Osteoblast (primary cell): ENCODE data around the gene HTR2A. TPM values are rescaled to one million over a fixed set of nuclear protein-coding genes. Genes with fewer than 3 reads are reported as not detected.

Source experiments
- DNase-seq: peaks from one replicate; pipeline ENCODE4 v3.0.0; 2011; ENCODE audit warnings: low spot score, mixed read lengths; ENCODE audit not compliant: insufficient read length; ENCODE audit errors: missing footprints
- H2AFZ ChIP-seq: 2 replicates; pipeline ENCODE4 v1.6.0; 2011; ENCODE audit warnings: mild to moderate bottlenecking, low read length
- H3K27ac ChIP-seq: 2 replicates; pipeline ENCODE4 v1.5.1; 2011; ENCODE audit warnings: mild to moderate bottlenecking, low read depth, low read length, moderate library complexity
- H3K27me3 ChIP-seq: 2 replicates; pipeline ENCODE4 v1.6.0; 2012; ENCODE audit warnings: mild to moderate bottlenecking, control low read depth, inconsistent platforms, low read length, moderate library complexity; ENCODE audit not compliant: insufficient read depth
- H3K36me3 ChIP-seq: 2 replicates; pipeline ENCODE4 v1.5.1; 2011; ENCODE audit warnings: mild to moderate bottlenecking, low read length, control low read depth, moderate library complexity; ENCODE audit not compliant: insufficient read depth
- H3K4me1 ChIP-seq: 2 replicates; pipeline ENCODE4 v1.5.1; 2011; ENCODE audit warnings: mild to moderate bottlenecking, low read length, control low read depth, moderate library complexity; ENCODE audit not compliant: insufficient read depth
- H3K4me2 ChIP-seq: 2 replicates; pipeline ENCODE4 v1.6.0; 2011; ENCODE audit warnings: mild to moderate bottlenecking, low read length; ENCODE audit not compliant: insufficient read depth
- H3K4me3 ChIP-seq: fragments of 200-600 bp; sonication (generic); 3 replicates; pipeline ENCODE4 v1.5.1; 2012; ENCODE audit warnings: mild to moderate bottlenecking, low read length, inconsistent platforms; ENCODE audit not compliant: insufficient read depth
- H3K79me2 ChIP-seq: 2 replicates; pipeline ENCODE4 v1.6.0; 2012; ENCODE audit warnings: mild to moderate bottlenecking, low read length, control low read depth, inconsistent platforms; ENCODE audit not compliant: insufficient read depth
- H3K9me3 ChIP-seq: 2 replicates; pipeline ENCODE4 v1.5.1; 2011; ENCODE audit warnings: low read depth, low read length, control low read depth
- H4K20me1 ChIP-seq: 2 replicates; pipeline ENCODE4 v1.6.0; 2012; ENCODE audit warnings: mild to moderate bottlenecking, low read length, control low read depth; ENCODE audit not compliant: insufficient read depth
- total RNA-seq: library from RNA; depleted of rRNA; stranded (reverse); fragments of >200 nt; gene quantifications from 2 replicates; pipeline ENCODE4 v1.2.3, GENCODE V29; 2012
- TF ChIP-seq, protein P1 (sequence below): IDR thresholded peaks from 2 replicates; pipeline ENCODE4 v1.5.1; 2011; ENCODE audit warnings: mild to moderate bottlenecking, low read depth, low read length, moderate library complexity; ENCODE audit errors: extremely low read depth

The HTR2A gene
- total RNA-seq, 1 donor = under 0.01 TPM

DNA sequence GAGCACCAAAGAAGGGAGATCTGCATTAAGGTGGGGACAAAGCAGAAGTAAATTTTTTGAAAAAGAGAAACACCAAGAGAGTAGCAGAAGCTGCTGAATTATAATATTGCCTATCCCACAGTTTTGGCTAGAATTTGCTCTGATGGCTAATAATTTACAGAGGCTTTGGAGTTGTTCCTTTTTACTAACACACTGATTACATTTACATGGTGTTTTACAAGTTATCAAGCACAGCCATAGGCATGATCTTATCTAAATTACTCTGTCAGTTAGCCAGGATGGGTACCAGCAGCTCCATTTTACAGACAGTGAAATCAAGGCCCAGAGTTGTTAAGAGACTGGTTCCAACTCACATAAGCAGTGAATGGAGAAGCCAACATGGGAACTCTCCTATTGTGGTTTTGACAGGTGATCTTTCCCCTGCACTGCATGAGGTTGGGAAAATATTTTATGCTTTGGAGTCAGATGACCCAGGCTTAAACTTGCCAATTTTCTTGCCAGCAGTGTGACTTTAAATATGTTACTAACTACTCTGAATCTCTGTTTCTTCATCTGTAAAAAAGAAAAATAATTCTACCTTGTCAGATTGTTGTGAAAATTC is 66.3 kb downstream of the HTR2A start:
- no peak overlapping the region for H3K4me2 ChIP-seq
- no peak overlapping the region for H2AFZ ChIP-seq
- no peaks in the 10 kb centered on the region for H3K9me3 ChIP-seq
- no peak overlapping the region for H3K27ac ChIP-seq
- no peak for DNase-seq
- peaks cover 3% of the 10 kb centered on the region for H3K27me3 ChIP-seq
- H3K4me1 ChIP-seq = no peaks in the 10 kb centered on the region
- no peaks in the 10 kb centered on the region for H3K79me2 ChIP-seq
- no peaks in the 10 kb centered on the region for H3K36me3 ChIP-seq
- H3K4me3 ChIP-seq = no peak overlapping the region
- TF ChIP-seq, protein P1, sequence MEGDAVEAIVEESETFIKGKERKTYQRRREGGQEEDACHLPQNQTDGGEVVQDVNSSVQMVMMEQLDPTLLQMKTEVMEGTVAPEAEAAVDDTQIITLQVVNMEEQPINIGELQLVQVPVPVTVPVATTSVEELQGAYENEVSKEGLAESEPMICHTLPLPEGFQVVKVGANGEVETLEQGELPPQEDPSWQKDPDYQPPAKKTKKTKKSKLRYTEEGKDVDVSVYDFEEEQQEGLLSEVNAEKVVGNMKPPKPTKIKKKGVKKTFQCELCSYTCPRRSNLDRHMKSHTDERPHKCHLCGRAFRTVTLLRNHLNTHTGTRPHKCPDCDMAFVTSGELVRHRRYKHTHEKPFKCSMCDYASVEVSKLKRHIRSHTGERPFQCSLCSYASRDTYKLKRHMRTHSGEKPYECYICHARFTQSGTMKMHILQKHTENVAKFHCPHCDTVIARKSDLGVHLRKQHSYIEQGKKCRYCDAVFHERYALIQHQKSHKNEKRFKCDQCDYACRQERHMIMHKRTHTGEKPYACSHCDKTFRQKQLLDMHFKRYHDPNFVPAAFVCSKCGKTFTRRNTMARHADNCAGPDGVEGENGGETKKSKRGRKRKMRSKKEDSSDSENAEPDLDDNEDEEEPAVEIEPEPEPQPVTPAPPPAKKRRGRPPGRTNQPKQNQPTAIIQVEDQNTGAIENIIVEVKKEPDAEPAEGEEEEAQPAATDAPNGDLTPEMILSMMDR = no peak
- H4K20me1 ChIP-seq = no peaks in the 10 kb centered on the region

- H3K4me3 ChIP-seq = no peak overlapping the region
- no peaks in the 10 kb centered on the region for H4K20me1 ChIP-seq
- no peak overlapping the region for H3K27ac ChIP-seq
- no peaks in the 10 kb centered on the region for H3K4me1 ChIP-seq
- no peak overlapping the region for H3K4me2 ChIP-seq
- DNase-seq = no peak
- TF ChIP-seq, protein P1 = no peak
- H2AFZ ChIP-seq = no peak overlapping the region
- no peaks in the 10 kb centered on the region for H3K9me3 ChIP-seq
- H3K79me2 ChIP-seq = no peaks in the 10 kb centered on the region
- peaks cover 8% of the 10 kb centered on the region for H3K27me3 ChIP-seq
- H3K36me3 ChIP-seq = no peaks in the 10 kb centered on the region
These were observed 74.3 kb downstream of the HTR2A start for GRCh38 chr13:46822551-46822950.

GRCh38 chr13:46817838-46818476 is 78.9 kb downstream of the HTR2A start:
- H3K4me3 ChIP-seq = no peak overlapping the region
- H3K9me3 ChIP-seq = no peaks in the 10 kb centered on the region
- H3K27me3 ChIP-seq = peaks cover 8% of the 10 kb centered on the region
- H3K79me2 ChIP-seq = no peaks in the 10 kb centered on the region
- no peak overlapping the region for H2AFZ ChIP-seq
- DNase-seq = no peak
- H3K4me1 ChIP-seq = no peaks in the 10 kb centered on the region
- TF ChIP-seq, protein P1 = no peak
- H3K4me2 ChIP-seq = no peak overlapping the region
- H3K27ac ChIP-seq = no peak overlapping the region
- no peaks in the 10 kb centered on the region for H4K20me1 ChIP-seq
- H3K36me3 ChIP-seq = no peaks in the 10 kb centered on the region

DNA sequence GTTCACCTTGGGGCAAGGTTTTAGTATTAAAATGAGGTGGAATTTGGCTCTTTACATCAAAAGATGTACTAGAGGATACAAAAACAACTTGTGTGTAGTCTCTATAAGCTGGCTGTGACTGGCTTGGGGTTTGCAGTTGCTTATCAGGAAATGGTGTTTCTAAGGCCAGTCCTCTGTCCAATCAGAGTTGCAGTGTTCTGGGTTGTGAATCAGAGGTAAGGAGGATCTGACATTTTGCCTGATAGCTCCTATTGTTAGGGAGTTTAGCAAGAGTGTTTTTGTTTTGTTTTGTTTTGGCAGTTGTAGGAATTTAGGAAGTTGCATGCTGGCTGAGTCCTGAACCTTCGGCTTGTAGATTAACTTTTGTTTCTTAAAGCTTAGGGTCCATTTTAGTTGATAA is 79.8 kb downstream of the HTR2A start:
- Histone ChIP-seq H3K9me3 (no peaks in the 10 kb centered on the region), H4K20me1 (no peaks in the 10 kb centered on the region), H3K79me2 (no peaks in the 10 kb centered on the region), H3K27me3 (peaks cover 8% of the 10 kb centered on the region), H3K4me2 (no peak overlapping the region), H2AFZ (peak overlapping the region; percentile 23), H3K27ac (no peak overlapping the region), H3K4me1 (no peaks in the 10 kb centered on the region), H3K36me3 (no peaks in the 10 kb centered on the region), H3K4me3 (no peak overlapping the region)
- TF ChIP-seq, protein P1 = no peak
- DNase-seq = no peak
